Activated CD4-positive, alpha-beta T cell treated with anti-CD3 and anti-CD28 coated beads for 36 hours (primary cell): ENCODE data around the gene MEN1. TPM values are rescaled to one million over a fixed set of nuclear protein-coding genes. Genes with fewer than 3 reads are reported as not detected.

Experiments used
- ATAC-seq: fragments of 200-7000 bp; cut with Tn5 transposase; one replicate; pipeline ENCODE4 v1.10.0; 2021; ENCODE audit warnings: mild to moderate bottlenecking, moderate library complexity
- CTCF ChIA-PET: fragments of 350-600 bp; sonication (Branson Sonifier 250); formaldehyde crosslinking; loops from one replicate; lab custom pipeline; 2021; ENCODE audit warnings: antibody characterized with exemption; lab: Charles Lee
- POLR2A ChIA-PET: fragments of 350-600 bp; sonication (Branson Sonifier 250); formaldehyde crosslinking; loops from one replicate; lab custom pipeline; 2021; ENCODE audit warnings: antibody characterized with exemption, inconsistent platforms; lab: Charles Lee
- DNase-seq: peaks from one replicate; pipeline ENCODE4 v3.0.0-alpha.2; 2020
- H3K27ac Mint-ChIP-seq: one replicate; pipeline ENCODE4 v1.8.0; 2021; ENCODE audit warnings: mixed read lengths
- H3K27me3 Mint-ChIP-seq: one replicate; pipeline ENCODE4 v1.8.0; 2021; ENCODE audit warnings: mixed read lengths
- H3K36me3 Mint-ChIP-seq: one replicate; pipeline ENCODE4 v1.8.0; 2021; ENCODE audit warnings: low read depth, mixed read lengths
- H3K4me1 Mint-ChIP-seq: one replicate; pipeline ENCODE4 v1.8.0; 2021; ENCODE audit warnings: mixed read lengths
- H3K4me3 Mint-ChIP-seq: one replicate; pipeline ENCODE4 v1.8.0; 2021; ENCODE audit warnings: mild to moderate bottlenecking, moderate library complexity, mixed read lengths
- H3K9me3 Mint-ChIP-seq: one replicate; pipeline ENCODE4 v1.8.0; 2021; ENCODE audit warnings: low read depth, mixed read lengths
- intact Hi-C, 2 experiments: fragments of 100-400 bp; cut with DNase I in 1 of 2; cut with micrococcal nuclease in 1 of 2; formaldehyde crosslinking; loops; one replicate each; pipeline versions ENCODE4 v1.14.2 to v1.15.1; 2022 to 2024; cut with DNase I, micrococcal nuclease
- total RNA-seq, 2 experiments: library from RNA; stranded (reverse); gene quantifications; one replicate each; pipeline ENCODE4 v1.2.3, GENCODE V29; 2021

The MEN1 gene
- 10 to 100 TPM; 34.8 to 38.5 TPM for total RNA-seq

GRCh38 chr11:64810271-64810890 is at the start of gene MEN1:
MEN1 (minus strand) TSS chr11:64810551; CDS start chr11:64810109, 442 bp downstream.
- peaks cover 21% of the 10 kb centered on the region for H3K4me1 Mint-ChIP-seq
- peak within 1 kb of the TSS; percentile 85 for H3K27ac Mint-ChIP-seq
- no peaks in the 10 kb centered on the region for H3K9me3 Mint-ChIP-seq
- ChIA-PET CTCF (interaction anchor here (0.7 to 1.8 kb wide), 7 partner anchors 14 to 38 kb away, joined by 3 to 7 read pairs (median 4); partner anchors contain the start of genes CDC42BPG and SF1), POLR2A (interaction anchor here (0.6 to 1.1 kb wide), 7 partner anchors 16 to 762 kb away, joined by 3 to 7 read pairs (median 3); partner anchors contain the start of genes FAM89B and SF1)
- H3K36me3 Mint-ChIP-seq: peaks cover 10% of the 10 kb centered on the region
- intact Hi-C loops: loop anchor here (1.0 to 2.0 kb wide), 10 partner anchors 32 to 307 kb away; partner anchors contain the start of genes ATG2A (in 1 of the 2), CDCA5 (in 1 of the 2), EHD1 (in 1 of the 2) and PPP2R5B (in 1 of the 2)
- H3K4me3 Mint-ChIP-seq: peak within 1 kb of the TSS; percentile 93
- no peaks in the 10 kb centered on the region for H3K27me3 Mint-ChIP-seq
- DNase-seq (peak; percentile 92), ATAC-seq (peak; percentile 95)

GRCh38 chr11:64859542-64860414 is 49.4 kb upstream of the MEN1 start:
- ChIA-PET CTCF (interaction anchor here (0.5 to 8.4 kb wide), 12 partner anchors 8 to 889 kb away, joined by 3 to 139 read pairs (median 5); partner anchors contain the start of genes CDC42BPG and EHD1), POLR2A (interaction anchor here (0.6 to 8.6 kb wide), 9 partner anchors 9 to 565 kb away, joined by 4 to 128 read pairs (median 9); partner anchors contain the start of genes EHD1 and SF1)
- H3K27me3 Mint-ChIP-seq: no peaks in the 10 kb centered on the region
- peak overlapping the region; percentile 95 for H3K27ac Mint-ChIP-seq
- H3K36me3 Mint-ChIP-seq: peaks cover 51% of the 10 kb centered on the region
- DNase-seq (peak; percentile 82), ATAC-seq (peak; percentile 65)
- peak overlapping the region; percentile 69 for H3K4me3 Mint-ChIP-seq
- intact Hi-C loops: loop anchor here (1.0 to 5.0 kb wide), 5 partner anchors 13 to 568 kb away; partner anchors contain the start of genes EHD1 (in 1 of the 2), NEAT1 (in 1 of the 2) and SF1 (in 1 of the 2)
- no peaks in the 10 kb centered on the region for H3K9me3 Mint-ChIP-seq
- peaks cover 94% of the 10 kb centered on the region for H3K4me1 Mint-ChIP-seq

GRCh38 chr11:64858467-64859263 is 48.3 kb upstream of the MEN1 start:
- DNase-seq: peak; percentile 80
- peaks cover 57% of the 10 kb centered on the region for H3K36me3 Mint-ChIP-seq
- no peaks in the 10 kb centered on the region for H3K27me3 Mint-ChIP-seq
- H3K4me3 Mint-ChIP-seq: peak overlapping the region; percentile 69
- no peaks in the 10 kb centered on the region for H3K9me3 Mint-ChIP-seq
- ChIA-PET CTCF (interaction anchor here (0.9 to 8.4 kb wide), 10 partner anchors 9 to 59 kb away, joined by 3 to 139 read pairs (median 6); partner anchors contain the start of genes CDC42BPG and EHD1), POLR2A (interaction anchor here (0.6 to 8.6 kb wide), 8 partner anchors 8 to 112 kb away, joined by 4 to 128 read pairs (median 12); partner anchors contain the start of genes EHD1 and SF1)
- H3K4me1 Mint-ChIP-seq: peaks cover 93% of the 10 kb centered on the region
- peak overlapping the region; percentile 95 for H3K27ac Mint-ChIP-seq
- intact Hi-C loops: loop anchor here (1.0 to 5.0 kb wide), 3 partner anchors 20 to 564 kb away; partner anchors contain the start of genes EHD1 (in 1 of the 2), NEAT1 (in 1 of the 2) and SF1 (in 1 of the 2)
- ATAC-seq: peak; percentile 50

GRCh38 chr11:64857485-64857884 is 47.1 kb upstream of the MEN1 start:
- H3K4me1 Mint-ChIP-seq: peaks cover 93% of the 10 kb centered on the region
- H3K36me3 Mint-ChIP-seq: peaks cover 61% of the 10 kb centered on the region
- H3K4me3 Mint-ChIP-seq: no peak overlapping the region
- H3K27ac Mint-ChIP-seq: peak overlapping the region; percentile 65
- POLR2A ChIA-PET: interaction anchor here (2.8 kb wide), 1 partner anchor 7 kb away, joined by 24 read pairs; no protein-coding TSS in a partner anchor
- H3K9me3 Mint-ChIP-seq: no peaks in the 10 kb centered on the region
- intact Hi-C loops: loop anchor here (2.0 to 5.0 kb wide), 3 partner anchors 80 to 565 kb away; partner anchors contain the start of genes NEAT1 (in 1 of the 2) and SF1 (in 1 of the 2)
- no peaks in the 10 kb centered on the region for H3K27me3 Mint-ChIP-seq
- CTCF ChIA-PET: interaction anchor here (0.8 to 15.7 kb wide), 6 partner anchors 8 to 255 kb away, joined by 3 to 377 read pairs (median 13); partner anchors contain the start of gene CDC42BPG
- DNase-seq (no peak), ATAC-seq (no peak)

GRCh38 chr11:64856382-64857227 is 46.3 kb upstream of the MEN1 start:
- intact Hi-C loops: loop anchor here (2.0 to 5.0 kb wide), 3 partner anchors 79 to 566 kb away; partner anchors contain the start of genes NEAT1 (in 1 of the 2) and SF1 (in 1 of the 2)
- Mint-ChIP-seq H3K4me1 (peaks cover 95% of the 10 kb centered on the region), H3K4me3 (peak overlapping the region; percentile 45), H3K27ac (peak overlapping the region; percentile 84), H3K9me3 (no peaks in the 10 kb centered on the region), H3K36me3 (peaks cover 59% of the 10 kb centered on the region), H3K27me3 (no peaks in the 10 kb centered on the region)
- ATAC-seq (peak; percentile 22), DNase-seq (peak; percentile 86)
- CTCF ChIA-PET: interaction anchor here (0.6 to 15.7 kb wide), 6 partner anchors 9 to 644 kb away, joined by 3 to 377 read pairs (median 13); partner anchors contain the start of gene CDC42BPG
- POLR2A ChIA-PET: interaction anchor here (0.7 to 2.8 kb wide), 3 partner anchors 8 to 641 kb away, joined by 3 to 24 read pairs (median 5); no protein-coding TSS in a partner anchor

- DNase-seq (peak; percentile 33), ATAC-seq (no peak)
- H3K9me3 Mint-ChIP-seq: no peaks in the 10 kb centered on the region
- intact Hi-C loops: loop anchor here (2.0 to 5.0 kb wide), 3 partner anchors 78 to 567 kb away; partner anchors contain the start of genes NEAT1 (in 1 of the 2) and SF1 (in 1 of the 2)
- H3K4me3 Mint-ChIP-seq: peak overlapping the region; percentile 45
- ChIA-PET POLR2A (interaction anchor here (0.7 to 2.8 kb wide), 4 partner anchors 9 to 641 kb away, joined by 3 to 24 read pairs (median 4); no protein-coding TSS in a partner anchor), CTCF (interaction anchor here (3.5 to 15.7 kb wide), 3 partner anchors 8 to 37 kb away, joined by 20 to 377 read pairs (median 89); partner anchors contain the start of gene CDC42BPG)
- peak overlapping the region; percentile 84 for H3K27ac Mint-ChIP-seq
- peaks cover 54% of the 10 kb centered on the region for H3K36me3 Mint-ChIP-seq
- H3K27me3 Mint-ChIP-seq: no peaks in the 10 kb centered on the region
- peaks cover 95% of the 10 kb centered on the region for H3K4me1 Mint-ChIP-seq
These were observed 45.4 kb upstream of the MEN1 start for GRCh38 chr11:64855596-64856304.

GRCh38 chr11:64854534-64855502 is 44.5 kb upstream of the MEN1 start:
- H3K36me3 Mint-ChIP-seq: peaks cover 49% of the 10 kb centered on the region
- no peaks in the 10 kb centered on the region for H3K27me3 Mint-ChIP-seq
- ChIA-PET POLR2A (interaction anchor here (0.9 to 2.8 kb wide), 4 partner anchors 10 to 33 kb away, joined by 3 to 24 read pairs (median 5); partner anchors contain the start of gene EHD1), CTCF (interaction anchor here (2.5 to 15.7 kb wide), 4 partner anchors 7 to 38 kb away, joined by 10 to 377 read pairs (median 54); partner anchors contain the start of gene CDC42BPG)
- DNase-seq (peak; percentile 65), ATAC-seq (no peak)
- intact Hi-C loops: loop anchor here (5.0 kb wide), 2 partner anchors 78 to 567 kb away; partner anchors contain the start of genes NEAT1 (in 1 of the 2) and SF1 (in 1 of the 2)
- peaks cover 93% of the 10 kb centered on the region for H3K4me1 Mint-ChIP-seq
- H3K9me3 Mint-ChIP-seq: no peaks in the 10 kb centered on the region
- peak overlapping the region; percentile 84 for H3K27ac Mint-ChIP-seq
- peak overlapping the region; percentile 45 for H3K4me3 Mint-ChIP-seq
